Upper lobe of right lung (tissue), 1 donor: ENCODE data around the gene GNPTG. TPM values are rescaled to one million over a fixed set of nuclear protein-coding genes. Genes with fewer than 3 reads are reported as not detected.

Experiments used
- ATAC-seq: fragments of 200-7000 bp; cut with Tn5 transposase; one replicate; pipeline ENCODE4 v1.9.1; 2020; ENCODE audit warnings: mild to moderate bottlenecking, moderate library complexity
- DNase-seq: peaks from one replicate; pipeline ENCODE4 v3.0.0-alpha.2; 2020
- H3K27ac ChIP-seq: fragments of 200-600 bp; one replicate; pipeline ENCODE4 v1.8.0; 2022
- H3K27me3 ChIP-seq: fragments of 200-600 bp; one replicate; pipeline ENCODE4 v1.8.0; 2022; ENCODE audit warnings: mild to moderate bottlenecking
- H3K36me3 ChIP-seq: fragments of 200-600 bp; one replicate; pipeline ENCODE4 v1.8.0; 2022
- H3K4me1 ChIP-seq: fragments of 200-600 bp; one replicate; pipeline ENCODE4 v1.8.0; 2022
- H3K4me3 ChIP-seq: fragments of 200-600 bp; one replicate; pipeline ENCODE4 v1.8.0; 2022; ENCODE audit warnings: mild to moderate bottlenecking
- H3K9me3 ChIP-seq: fragments of 200-600 bp; one replicate; pipeline ENCODE4 v1.8.0; 2022
- intact Hi-C: fragments of 100-400 bp; cut with DNase I; formaldehyde crosslinking; loops from one replicate; pipeline ENCODE4 v1.11.0; 2022
- total RNA-seq: library from RNA; stranded (reverse); fragmentation: NEBNext Ultra II Directional; extraction: Animal tissue kit (Norgen Biotek cat#: 25700); gene quantifications from one replicate; pipeline ENCODE4 v1.2.1, GENCODE V29; 2021
- TF ChIP-seq, protein P1 (sequence below): fragments of 200-600 bp; IDR thresholded peaks from one replicate; pipeline ENCODE4 v1.8.0; 2022; ENCODE audit warnings: antibody characterized with exemption
- donor health status: DM: no; HTN: yes; CAD: no; lungs with severe emphysema.

Gene GNPTG
- total RNA-seq, 1 donor from 2014 or later, result 82.9 TPM

- TF ChIP-seq, protein P1, sequence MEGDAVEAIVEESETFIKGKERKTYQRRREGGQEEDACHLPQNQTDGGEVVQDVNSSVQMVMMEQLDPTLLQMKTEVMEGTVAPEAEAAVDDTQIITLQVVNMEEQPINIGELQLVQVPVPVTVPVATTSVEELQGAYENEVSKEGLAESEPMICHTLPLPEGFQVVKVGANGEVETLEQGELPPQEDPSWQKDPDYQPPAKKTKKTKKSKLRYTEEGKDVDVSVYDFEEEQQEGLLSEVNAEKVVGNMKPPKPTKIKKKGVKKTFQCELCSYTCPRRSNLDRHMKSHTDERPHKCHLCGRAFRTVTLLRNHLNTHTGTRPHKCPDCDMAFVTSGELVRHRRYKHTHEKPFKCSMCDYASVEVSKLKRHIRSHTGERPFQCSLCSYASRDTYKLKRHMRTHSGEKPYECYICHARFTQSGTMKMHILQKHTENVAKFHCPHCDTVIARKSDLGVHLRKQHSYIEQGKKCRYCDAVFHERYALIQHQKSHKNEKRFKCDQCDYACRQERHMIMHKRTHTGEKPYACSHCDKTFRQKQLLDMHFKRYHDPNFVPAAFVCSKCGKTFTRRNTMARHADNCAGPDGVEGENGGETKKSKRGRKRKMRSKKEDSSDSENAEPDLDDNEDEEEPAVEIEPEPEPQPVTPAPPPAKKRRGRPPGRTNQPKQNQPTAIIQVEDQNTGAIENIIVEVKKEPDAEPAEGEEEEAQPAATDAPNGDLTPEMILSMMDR, result no peak
- Histone ChIP-seq H3K4me1 (peaks cover 11% of the 10 kb centered on the region), H3K9me3 (no peaks in the 10 kb centered on the region), H3K36me3 (peaks cover 12% of the 10 kb centered on the region), H3K27me3 (no peaks in the 10 kb centered on the region), H3K4me3 (no peak overlapping the region), H3K27ac (no peak overlapping the region)
- ATAC-seq (no peak), DNase-seq (no peak)
- intact Hi-C loops, result no loop called here
Measured at GRCh38 chr16:1355591-1355990, 3.9 kb downstream of the GNPTG start.

DNA sequence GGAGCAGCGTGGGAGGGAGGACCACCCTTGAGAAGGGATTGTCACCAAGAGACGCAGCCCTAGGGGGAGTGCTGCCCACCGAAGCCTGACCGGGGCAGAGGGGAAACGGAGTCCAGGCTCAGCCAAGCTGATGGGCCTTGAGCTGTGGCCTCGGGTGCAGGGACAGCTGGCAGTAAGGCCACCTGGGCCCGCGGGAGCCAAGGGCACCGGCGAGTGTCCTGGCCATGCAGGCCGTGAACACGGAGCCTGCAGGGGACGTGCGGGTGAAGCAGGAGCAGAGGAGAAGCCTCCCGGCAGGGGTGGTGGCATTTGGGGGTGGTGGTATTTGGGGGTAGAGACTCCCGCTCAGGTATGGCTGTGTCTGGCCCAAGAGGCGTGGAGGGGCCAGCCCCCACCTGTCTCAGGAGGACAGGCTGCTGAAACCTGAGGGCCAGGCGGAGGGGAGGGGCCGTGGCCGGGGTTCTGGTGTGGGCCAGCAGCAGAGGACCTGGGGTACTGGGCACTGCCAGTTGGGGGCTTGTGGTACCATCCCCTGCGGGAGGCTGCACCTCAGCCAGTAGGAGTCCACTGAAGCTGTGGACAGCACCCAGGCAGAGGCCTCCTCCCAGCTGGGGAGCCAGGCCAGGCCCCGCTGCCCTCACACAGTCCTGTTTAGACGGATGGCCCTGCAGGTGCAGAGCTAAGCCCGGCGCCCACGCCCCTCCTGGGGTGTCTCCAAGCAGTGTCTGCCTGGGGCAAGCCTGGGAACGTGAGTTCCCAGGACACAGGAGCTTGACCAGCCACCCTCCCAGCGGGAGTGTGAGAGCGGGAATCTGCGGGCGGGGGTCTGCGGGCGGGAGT lies 4.5 kb downstream of the GNPTG start:
- no peak overlapping the region for H3K4me3 ChIP-seq
- peaks cover 17% of the 10 kb centered on the region for H3K36me3 ChIP-seq
- DNase-seq (no peak), ATAC-seq (no peak)
- H3K9me3 ChIP-seq, result no peaks in the 10 kb centered on the region
- no peak overlapping the region for H3K27ac ChIP-seq
- H3K4me1 ChIP-seq, result peaks cover 6% of the 10 kb centered on the region
- TF ChIP-seq, protein P1, result no peak
- intact Hi-C loops, result no loop called here
- no peaks in the 10 kb centered on the region for H3K27me3 ChIP-seq

GRCh38 chr16:1357906-1358566 lies 6.3 kb downstream of the GNPTG start:
- TF ChIP-seq, protein P1, result no peak
- Histone ChIP-seq H3K27me3 (no peaks in the 10 kb centered on the region), H3K27ac (no peak overlapping the region), H3K36me3 (peaks cover 34% of the 10 kb centered on the region), H3K4me3 (no peak overlapping the region), H3K9me3 (no peaks in the 10 kb centered on the region), H3K4me1 (no peaks in the 10 kb centered on the region)
- intact Hi-C loops, result no loop called here
- ATAC-seq (peak; percentile 12), DNase-seq (no peak)

- no peak for ATAC-seq
- no peaks in the 10 kb centered on the region for H3K9me3 ChIP-seq
- peaks cover 69% of the 10 kb centered on the region for H3K36me3 ChIP-seq
- no peaks in the 10 kb centered on the region for H3K27me3 ChIP-seq
- intact Hi-C loops, result no loop called here
- no peak for DNase-seq
- TF ChIP-seq, protein P1, result no peak
- no peaks in the 10 kb centered on the region for H3K4me1 ChIP-seq
- no peak overlapping the region for H3K4me3 ChIP-seq
- H3K27ac ChIP-seq, result no peak overlapping the region
Measured at GRCh38 chr16:1361685-1362360, 10.1 kb downstream of the GNPTG start.

GRCh38 chr16:1362807-1363206 lies 11.1 kb downstream of the GNPTG start:
- Histone ChIP-seq H3K4me3 (no peak overlapping the region), H3K36me3 (peaks cover 69% of the 10 kb centered on the region), H3K27me3 (no peaks in the 10 kb centered on the region), H3K4me1 (no peaks in the 10 kb centered on the region), H3K27ac (no peak overlapping the region), H3K9me3 (no peaks in the 10 kb centered on the region)
- intact Hi-C loops, result no loop called here
- TF ChIP-seq, protein P1, result no peak
- DNase-seq (no peak), ATAC-seq (no peak)
